Measurements from ENCODE around the gene MAPK8IP3. TPM values are rescaled to one million over a fixed set of nuclear protein-coding genes. Genes with fewer than 3 reads are reported as not detected.

MAPK8IP3 gene
- 79.5 TPM for polyA plus RNA-seq (2013)

GRCh38 chr16:1705688-1706385 is at the start of gene MAPK8IP3:
MAPK8IP3 (plus strand) TSS chr16:1706195; CDS start chr16:1706340, 145 bp downstream.
- peak within 1 kb of the TSS; percentile 64 to 87 for H3K27ac ChIP-seq (ENCODE audit: insufficient read depth in 1 of 2, low read depth in 1 of 2, low read length in 2 of 2, poor library complexity in 1 of 2, severe bottlenecking in 2 of 2)
- POLR2A ChIA-PET, result interaction anchor here (0.6 to 1.3 kb wide), 5 partner anchors 28 to 276 kb away, joined by 3 to 6 read pairs (median 3); partner anchors contain the start of genes JPT2 and RPS2
- no peaks in the 10 kb centered on the region for H3K27me3 ChIP-seq (replicated peaks in 2 of 5; ENCODE audit: control insufficient read depth in 4 of 5, insufficient read depth in 5 of 5, low read length in 4 of 5)
- H3K36me3 ChIP-seq (ENCODE audit: control insufficient read depth in 4 of 4, insufficient read depth in 4 of 4, low read length in 3 of 4), result peaks cover 0 to 34% (median 16%) of the 10 kb centered on the region in 4 experiments
- peak; percentile 84 to 94 (median 92) for DNase-seq
- CTCF ChIA-PET, result interaction anchor here (0.6 to 1.7 kb wide), 16 partner anchors 8 to 445 kb away, joined by 3 to 11 read pairs (median 4); partner anchors contain the start of genes JPT2 and UQCC4
- peaks cover 0 to 32% (median 24%) of the 10 kb centered on the region in 4 experiments for H3K4me1 ChIP-seq (ENCODE audit: control extremely low read depth in 1 of 4, control insufficient read depth in 4 of 4, insufficient read depth in 4 of 4, low read length in 3 of 4)
- peak within 1 kb of the TSS; percentile 60 to 98 (median 91) for H3K4me3 ChIP-seq (ENCODE audit: control insufficient read depth in 1 of 7, extremely low read depth in 1 of 7, insufficient read depth in 4 of 7, low read depth in 2 of 7, low read length in 6 of 7)
- no peaks in the 10 kb centered on the region for H3K9me3 ChIP-seq (ENCODE audit: control extremely low read depth in 1 of 5, control insufficient read depth in 4 of 5, insufficient read depth in 2 of 5, low read depth in 1 of 5, low read length in 4 of 5)
- WGBS (ENCODE audit: insufficient coverage), result 0% methylated on average over 72 of the region's 79 CpGs

DNA sequence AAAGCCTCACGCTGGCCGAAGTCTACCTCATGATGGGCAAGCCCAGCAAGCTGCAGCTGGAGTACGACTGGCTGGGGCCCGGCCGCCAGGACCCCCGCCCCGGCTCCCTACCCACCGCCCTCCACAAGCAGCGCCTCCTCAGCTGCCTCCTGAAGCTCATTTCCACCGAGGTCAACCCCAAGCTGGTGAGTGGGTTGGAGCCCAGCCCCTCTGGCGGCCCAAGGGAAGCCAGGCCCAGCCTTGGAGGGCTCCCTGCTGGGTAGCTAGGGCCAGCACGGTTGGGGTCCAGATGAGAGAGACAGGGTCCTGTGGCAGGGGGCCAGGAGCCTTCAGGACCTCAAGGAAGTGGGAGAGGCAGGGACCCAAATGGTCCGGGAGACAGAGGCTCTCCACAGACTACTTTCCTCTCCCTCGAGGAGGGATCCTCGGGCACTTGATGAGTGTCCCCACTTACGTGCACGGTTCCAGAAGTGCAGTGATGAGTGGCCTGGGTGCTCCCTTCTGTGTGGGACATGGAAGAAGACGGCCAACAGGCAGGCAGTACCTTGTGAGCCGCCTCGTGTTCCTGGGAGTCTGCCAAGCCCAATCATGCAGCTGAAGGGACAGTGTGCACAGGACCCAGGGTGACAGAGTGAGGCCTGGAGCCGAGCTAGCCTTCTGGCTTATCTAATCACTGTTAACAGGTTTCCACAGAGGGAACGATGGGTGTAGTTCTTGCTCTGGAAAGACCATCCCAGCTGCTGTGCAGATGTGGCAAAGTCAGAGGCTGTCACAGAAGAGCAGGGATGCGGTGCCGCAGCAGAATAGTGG is 49.0 kb upstream of the MAPK8IP3 start:
- H3K9me3 ChIP-seq (ENCODE audit: control extremely low read depth in 1 of 5, control insufficient read depth in 4 of 5, insufficient read depth in 2 of 5, low read depth in 1 of 5, low read length in 4 of 5), result no peaks in the 10 kb centered on the region
- H3K36me3 ChIP-seq (ENCODE audit: control insufficient read depth in 4 of 4, insufficient read depth in 4 of 4, low read length in 3 of 4), result peaks cover 4 to 86% (median 59%) of the 10 kb centered on the region in 4 experiments
- WGBS (ENCODE audit: insufficient coverage), result 98% methylated on average over 14 of the region's 24 CpGs
- no peak for DNase-seq
- CTCF ChIA-PET, result no interaction called here
- peak overlapping the region in 1 of 2 experiments; percentile 12 for H3K27ac ChIP-seq (ENCODE audit: insufficient read depth in 1 of 2, low read depth in 1 of 2, low read length in 2 of 2, poor library complexity in 1 of 2, severe bottlenecking in 2 of 2)
- H3K27me3 ChIP-seq (replicated peaks in 2 of 5; ENCODE audit: control insufficient read depth in 4 of 5, insufficient read depth in 5 of 5, low read length in 4 of 5), result no peaks in the 10 kb centered on the region
- H3K4me3 ChIP-seq (ENCODE audit: control insufficient read depth in 1 of 7, extremely low read depth in 1 of 7, insufficient read depth in 4 of 7, low read depth in 2 of 7, low read length in 6 of 7), result no peak overlapping the region
- peaks cover 0 to 14% (median 4%) of the 10 kb centered on the region in 4 experiments for H3K4me1 ChIP-seq (ENCODE audit: control extremely low read depth in 1 of 4, control insufficient read depth in 4 of 4, insufficient read depth in 4 of 4, low read length in 3 of 4)
- POLR2A ChIA-PET, result no interaction called here

- H3K27me3 ChIP-seq (replicated peaks in 2 of 5; ENCODE audit: control insufficient read depth in 4 of 5, insufficient read depth in 5 of 5, low read length in 4 of 5), result no peaks in the 10 kb centered on the region
- CTCF ChIA-PET, result no interaction called here
- no peak overlapping the region for H3K27ac ChIP-seq (ENCODE audit: insufficient read depth in 1 of 2, low read depth in 1 of 2, low read length in 2 of 2, poor library complexity in 1 of 2, severe bottlenecking in 2 of 2)
- no peaks in the 10 kb centered on the region for H3K9me3 ChIP-seq (ENCODE audit: control extremely low read depth in 1 of 5, control insufficient read depth in 4 of 5, insufficient read depth in 2 of 5, low read depth in 1 of 5, low read length in 4 of 5)
- peaks cover 0 to 14% (median 4%) of the 10 kb centered on the region in 4 experiments for H3K4me1 ChIP-seq (ENCODE audit: control extremely low read depth in 1 of 4, control insufficient read depth in 4 of 4, insufficient read depth in 4 of 4, low read length in 3 of 4)
- POLR2A ChIA-PET, result no interaction called here
- H3K4me3 ChIP-seq (ENCODE audit: control insufficient read depth in 1 of 7, extremely low read depth in 1 of 7, insufficient read depth in 4 of 7, low read depth in 2 of 7, low read length in 6 of 7), result no peak overlapping the region
- H3K36me3 ChIP-seq (ENCODE audit: control insufficient read depth in 4 of 4, insufficient read depth in 4 of 4, low read length in 3 of 4), result peaks cover 7 to 86% (median 59%) of the 10 kb centered on the region in 4 experiments
- WGBS (ENCODE audit: insufficient coverage), result 97% methylated on average over 13 of the region's 13 CpGs
- DNase-seq, result no peak
These were observed 48.2 kb upstream of the MAPK8IP3 start for GRCh38 chr16:1657841-1658240.

DNA sequence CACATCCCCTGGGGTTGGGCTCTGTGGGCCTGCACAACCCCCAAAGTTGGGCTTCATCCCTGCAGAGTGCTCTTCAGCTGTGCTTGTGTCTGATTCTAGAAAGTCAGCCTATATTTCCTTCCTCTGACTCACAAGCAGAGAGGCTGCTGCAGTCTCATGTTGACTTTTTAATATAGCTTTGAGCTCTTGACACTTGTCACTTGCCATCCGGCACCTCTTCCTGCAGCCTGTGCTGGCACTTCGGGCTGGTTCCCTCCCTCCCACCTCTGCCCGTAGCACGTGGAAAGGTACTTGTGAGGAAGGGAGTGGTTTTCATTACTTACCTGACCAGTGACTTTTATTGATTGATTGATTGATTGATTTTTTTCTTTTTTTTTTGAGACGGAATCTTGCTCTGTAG is 47.0 kb upstream of the MAPK8IP3 start:
- H3K9me3 ChIP-seq (ENCODE audit: control extremely low read depth in 1 of 5, control insufficient read depth in 4 of 5, insufficient read depth in 2 of 5, low read depth in 1 of 5, low read length in 4 of 5), result no peaks in the 10 kb centered on the region
- WGBS (ENCODE audit: insufficient coverage), result 86% methylated on average over 1 of the region's 5 CpGs
- no peak overlapping the region for H3K4me3 ChIP-seq (ENCODE audit: control insufficient read depth in 1 of 7, extremely low read depth in 1 of 7, insufficient read depth in 4 of 7, low read depth in 2 of 7, low read length in 6 of 7)
- peaks cover 0 to 14% (median 4%) of the 10 kb centered on the region in 4 experiments for H3K4me1 ChIP-seq (ENCODE audit: control extremely low read depth in 1 of 4, control insufficient read depth in 4 of 4, insufficient read depth in 4 of 4, low read length in 3 of 4)
- CTCF ChIA-PET, result no interaction called here
- peak in 2 of 3 donors; percentile 25 to 31 for DNase-seq
- no peaks in the 10 kb centered on the region for H3K27me3 ChIP-seq (replicated peaks in 2 of 5; ENCODE audit: control insufficient read depth in 4 of 5, insufficient read depth in 5 of 5, low read length in 4 of 5)
- H3K27ac ChIP-seq (ENCODE audit: insufficient read depth in 1 of 2, low read depth in 1 of 2, low read length in 2 of 2, poor library complexity in 1 of 2, severe bottlenecking in 2 of 2), result no peak overlapping the region
- POLR2A ChIA-PET, result interaction anchor here (0.6 kb wide), 1 partner anchor 42 kb away, joined by 3 read pairs; no protein-coding TSS in a partner anchor
- peaks cover 8 to 92% (median 66%) of the 10 kb centered on the region in 4 experiments for H3K36me3 ChIP-seq (ENCODE audit: control insufficient read depth in 4 of 4, insufficient read depth in 4 of 4, low read length in 3 of 4)

DNA sequence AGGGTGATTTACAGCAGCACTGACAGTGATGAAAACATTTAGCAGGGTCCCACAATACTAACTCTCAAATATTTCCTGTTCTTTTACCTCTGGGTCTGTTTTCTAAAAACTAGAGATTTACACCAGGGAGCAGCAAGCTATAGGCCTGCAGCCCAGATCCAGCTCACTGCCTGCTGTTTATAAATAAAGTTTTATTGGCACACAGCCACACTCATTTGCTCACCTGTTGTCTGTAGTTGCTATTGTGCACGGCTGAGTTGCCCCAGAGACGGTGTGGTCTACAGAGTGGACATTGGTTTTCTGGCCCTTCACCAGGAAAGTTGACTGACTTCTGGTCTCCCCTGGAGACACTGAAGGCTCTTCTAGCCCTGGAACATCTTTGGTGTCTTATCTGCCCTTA is 44.2 kb upstream of the MAPK8IP3 start:
- Histone ChIP-seq H3K36me3 (ENCODE audit: control insufficient read depth in 4 of 4, insufficient read depth in 4 of 4, low read length in 3 of 4) (peaks cover 10 to 91% (median 74%) of the 10 kb centered on the region in 4 experiments), H3K27me3 (replicated peaks in 2 of 5; ENCODE audit: control insufficient read depth in 4 of 5, insufficient read depth in 5 of 5, low read length in 4 of 5) (no peaks in the 10 kb centered on the region), H3K4me1 (ENCODE audit: control extremely low read depth in 1 of 4, control insufficient read depth in 4 of 4, insufficient read depth in 4 of 4, low read length in 3 of 4) (peaks cover 0 to 9% (median 0%) of the 10 kb centered on the region in 4 experiments), H3K9me3 (ENCODE audit: control extremely low read depth in 1 of 5, control insufficient read depth in 4 of 5, insufficient read depth in 2 of 5, low read depth in 1 of 5, low read length in 4 of 5) (no peaks in the 10 kb centered on the region), H3K4me3 (ENCODE audit: control insufficient read depth in 1 of 7, extremely low read depth in 1 of 7, insufficient read depth in 4 of 7, low read depth in 2 of 7, low read length in 6 of 7) (no peak overlapping the region), H3K27ac (ENCODE audit: insufficient read depth in 1 of 2, low read depth in 1 of 2, low read length in 2 of 2, poor library complexity in 1 of 2, severe bottlenecking in 2 of 2) (no peak overlapping the region)
- POLR2A ChIA-PET, result no interaction called here
- CTCF ChIA-PET, result interaction anchor here (1.5 kb wide), 1 partner anchor 12 kb away, joined by 3 read pairs; no protein-coding TSS in a partner anchor
- no peak for DNase-seq
- 94% methylated on average over 2 of the region's 2 CpGs for WGBS (ENCODE audit: insufficient coverage)

DNA sequence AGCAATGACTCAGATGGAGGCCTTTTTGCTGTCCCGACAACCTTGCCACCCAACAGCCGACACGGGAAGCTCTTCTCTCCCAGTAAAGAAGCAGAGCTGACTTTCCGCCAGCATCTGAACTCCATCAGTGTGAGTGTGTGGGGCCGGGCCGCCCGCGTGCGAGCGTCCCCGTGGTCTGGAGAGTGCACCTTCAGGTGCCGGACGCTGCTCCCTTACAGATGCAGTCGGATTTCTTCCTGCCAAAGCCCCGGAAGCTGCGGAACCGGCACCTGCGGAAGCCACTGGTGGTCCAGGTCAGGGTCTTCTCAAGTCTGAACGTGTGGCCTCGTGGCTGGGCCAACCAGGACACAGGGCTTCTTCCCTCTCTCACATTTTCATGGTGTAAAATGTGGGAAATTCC is 43.5 kb upstream of the MAPK8IP3 start:
- 97% methylated on average over 16 of the region's 20 CpGs for WGBS (ENCODE audit: insufficient coverage)
- H3K4me1 ChIP-seq (ENCODE audit: control extremely low read depth in 1 of 4, control insufficient read depth in 4 of 4, insufficient read depth in 4 of 4, low read length in 3 of 4), result peaks cover 0 to 9% (median 0%) of the 10 kb centered on the region in 4 experiments
- DNase-seq, result no peak
- ChIA-PET POLR2A (no interaction called here), CTCF (interaction anchor here (1.5 kb wide), 1 partner anchor 12 kb away, joined by 3 read pairs; no protein-coding TSS in a partner anchor)
- no peak overlapping the region for H3K4me3 ChIP-seq (ENCODE audit: control insufficient read depth in 1 of 7, extremely low read depth in 1 of 7, insufficient read depth in 4 of 7, low read depth in 2 of 7, low read length in 6 of 7)
- no peaks in the 10 kb centered on the region for H3K27me3 ChIP-seq (replicated peaks in 2 of 5; ENCODE audit: control insufficient read depth in 4 of 5, insufficient read depth in 5 of 5, low read length in 4 of 5)
- no peaks in the 10 kb centered on the region for H3K9me3 ChIP-seq (ENCODE audit: control extremely low read depth in 1 of 5, control insufficient read depth in 4 of 5, insufficient read depth in 2 of 5, low read depth in 1 of 5, low read length in 4 of 5)
- H3K27ac ChIP-seq (ENCODE audit: insufficient read depth in 1 of 2, low read depth in 1 of 2, low read length in 2 of 2, poor library complexity in 1 of 2, severe bottlenecking in 2 of 2), result no peak overlapping the region
- H3K36me3 ChIP-seq (ENCODE audit: control insufficient read depth in 4 of 4, insufficient read depth in 4 of 4, low read length in 3 of 4), result peaks cover 10 to 91% (median 74%) of the 10 kb centered on the region in 4 experiments
